Measurements from ENCODE around the gene SGPL1. TPM values are rescaled to one million over a fixed set of nuclear protein-coding genes. Genes with fewer than 3 reads are reported as not detected.

SGPL1 gene
- polyA plus RNA-seq, 3 donors: 54.3 to 74.2 (median 70.8) TPM

GRCh38 chr10:70864935-70865334 is 49.2 kb downstream of the SGPL1 start:
- DNase-seq: no peak

- DNase-seq: no peak
Measured at GRCh38 chr10:70866424-70866823, 50.7 kb downstream of the SGPL1 start.

- DNase-seq: no peak
Measured at GRCh38 chr10:70872291-70872690, 56.5 kb downstream of the SGPL1 start.

GRCh38 chr10:70874061-70874460 is 58.3 kb downstream of the SGPL1 start:
- no peak for DNase-seq

- DNase-seq: no peak
Measured at GRCh38 chr10:70879207-70879606, 63.5 kb downstream of the SGPL1 start.

GRCh38 chr10:70880077-70880534 is 64.4 kb downstream of the SGPL1 start:
- peak; percentile 77 for DNase-seq

GRCh38 chr10:70884741-70885140 is 69.0 kb downstream of the SGPL1 start:
- DNase-seq: no peak

GRCh38 chr10:70885481-70885880 is 69.7 kb downstream of the SGPL1 start:
- DNase-seq: no peak

GRCh38 chr10:70885931-70886903 is 70.5 kb downstream of the SGPL1 start:
- no peak for DNase-seq

- DNase-seq: no peak
Measured at GRCh38 chr10:70886921-70887665, 71.3 kb downstream of the SGPL1 start.

GRCh38 chr10:70887804-70888800 is 72.4 kb downstream of the SGPL1 start, which contains the start of gene PCBD1:
PCBD1 (minus strand) TSS chr10:70888565; CDS start chr10:70888533, 32 bp downstream.
- DNase-seq: peak; percentile 81

GRCh38 chr10:70889291-70889690 is 73.5 kb downstream of the SGPL1 start:
- no peak for DNase-seq

GRCh38 chr10:70890917-70891431 is 75.2 kb downstream of the SGPL1 start:
- DNase-seq: peak; percentile 60

GRCh38 chr10:70891627-70892026 is 75.9 kb downstream of the SGPL1 start:
- DNase-seq: no peak

- no peak for DNase-seq
Measured at GRCh38 chr10:70892631-70893030, 76.9 kb downstream of the SGPL1 start.

GRCh38 chr10:70893227-70894006 is 77.7 kb downstream of the SGPL1 start:
- DNase-seq: no peak

GRCh38 chr10:70894416-70894815 is 78.7 kb downstream of the SGPL1 start:
- no peak for DNase-seq

- DNase-seq: no peak
Measured at GRCh38 chr10:70896551-70896950, 80.8 kb downstream of the SGPL1 start.

GRCh38 chr10:70898687-70899086 is 82.9 kb downstream of the SGPL1 start:
- no peak for DNase-seq

GRCh38 chr10:70899096-70899495 is 83.3 kb downstream of the SGPL1 start:
- no peak for DNase-seq
